CD4-positive, CD25-positive, alpha-beta regulatory T cell (primary cell): Measurements from ENCODE around the gene TPK1. TPM values are rescaled to one million over a fixed set of nuclear protein-coding genes. Genes with fewer than 3 reads are reported as not detected.

Experiments used
- ATAC-seq, 2 donors: fragments of 150-1000 bp; cut with Tn5 transposase; one replicate each; pipeline ENCODE4 v1.10.0; 2021; ENCODE audit warnings: low read depth in 2 of 2, moderate number of reproducible peaks in 2 of 2, moderate library complexity in 1 of 2
- DNase-seq, 3 donors: peaks; one replicate each; pipeline versions ENCODE4 v3.0.0 to v3.0.0-alpha.2; 2012 to 2022; ENCODE audit warnings: mixed read lengths in 1 of 3
- H3K27ac ChIP-seq: one replicate; pipeline ENCODE4 v1.7.0; 2013; ENCODE audit warnings: mild to moderate bottlenecking, low read length; ENCODE audit not compliant: insufficient read depth, poor library complexity, severe bottlenecking
- H3K27me3 ChIP-seq: one replicate; pipeline ENCODE4 v1.7.0; 2013; ENCODE audit warnings: low read length; ENCODE audit not compliant: control insufficient read depth, insufficient read depth
- H3K36me3 ChIP-seq: one replicate; pipeline ENCODE4 v1.7.0; 2013; ENCODE audit warnings: mild to moderate bottlenecking, low read length, moderate library complexity; ENCODE audit not compliant: control insufficient read depth, insufficient read depth
- H3K4me1 ChIP-seq: 2 replicates; pipeline ENCODE4 v1.7.0; 2013; ENCODE audit warnings: mild to moderate bottlenecking, low read length; ENCODE audit not compliant: insufficient read depth, control insufficient read depth, poor library complexity, severe bottlenecking
- H3K4me3 ChIP-seq: one replicate; pipeline ENCODE4 v1.7.0; 2013; ENCODE audit warnings: low read depth, mild to moderate bottlenecking, low read length, moderate library complexity
- H3K9me3 ChIP-seq, 2 experiments: 1 replicate in 1 of 2; 2 replicates in 1 of 2; pipeline ENCODE4 v1.7.0; 2013; ENCODE audit warnings: low read length in 2 of 2, mild to moderate bottlenecking in 1 of 2, moderate library complexity in 1 of 2; ENCODE audit not compliant: control insufficient read depth in 2 of 2
- H3K27ac Mint-ChIP-seq, 3 donors: one replicate each; pipeline ENCODE4 v1.8.0; 2020 to 2022; ENCODE audit warnings: mild to moderate bottlenecking in 3 of 3, mixed read lengths in 3 of 3, moderate library complexity in 2 of 3
- H3K27me3 Mint-ChIP-seq: one replicate; pipeline ENCODE4 v1.8.0; 2022; ENCODE audit warnings: mild to moderate bottlenecking, mixed read lengths
- H3K36me3 Mint-ChIP-seq: one replicate; pipeline ENCODE4 v1.8.0; 2020; ENCODE audit warnings: mixed read lengths
- H3K4me1 Mint-ChIP-seq, 4 donors: one replicate each; pipeline ENCODE4 v1.8.0; 2020 to 2022; ENCODE audit warnings: mixed read lengths in 4 of 4, mild to moderate bottlenecking in 1 of 4
- H3K4me3 Mint-ChIP-seq, 4 donors: one replicate each; pipeline ENCODE4 v1.8.0; 2020 to 2022; ENCODE audit warnings: mild to moderate bottlenecking in 4 of 4, mixed read lengths in 4 of 4, moderate library complexity in 3 of 4
- H3K9me3 Mint-ChIP-seq, 7 donors: one replicate each; pipeline ENCODE4 v1.8.0; 2020 to 2022; ENCODE audit warnings: mixed read lengths in 7 of 7, mild to moderate bottlenecking in 3 of 7, moderate library complexity in 2 of 7
- polyA plus RNA-seq, 4 donors: library from polyadenylated mRNA; unstranded; fragments of 300-500 nt; fragmentation: Illumina TruSeq; gene quantifications; one replicate each; pipeline ENCODE4 v1.2.3, GENCODE V29; 2021
- total RNA-seq: library from RNA; stranded (reverse); gene quantifications from one replicate; pipeline ENCODE4 v1.2.3, GENCODE V29; 2022

Gene TPK1
- total and polyA plus RNA-seq, 5 donors from 2014 or later: 30.5 to 38.8 (median 31.6) TPM

DNA sequence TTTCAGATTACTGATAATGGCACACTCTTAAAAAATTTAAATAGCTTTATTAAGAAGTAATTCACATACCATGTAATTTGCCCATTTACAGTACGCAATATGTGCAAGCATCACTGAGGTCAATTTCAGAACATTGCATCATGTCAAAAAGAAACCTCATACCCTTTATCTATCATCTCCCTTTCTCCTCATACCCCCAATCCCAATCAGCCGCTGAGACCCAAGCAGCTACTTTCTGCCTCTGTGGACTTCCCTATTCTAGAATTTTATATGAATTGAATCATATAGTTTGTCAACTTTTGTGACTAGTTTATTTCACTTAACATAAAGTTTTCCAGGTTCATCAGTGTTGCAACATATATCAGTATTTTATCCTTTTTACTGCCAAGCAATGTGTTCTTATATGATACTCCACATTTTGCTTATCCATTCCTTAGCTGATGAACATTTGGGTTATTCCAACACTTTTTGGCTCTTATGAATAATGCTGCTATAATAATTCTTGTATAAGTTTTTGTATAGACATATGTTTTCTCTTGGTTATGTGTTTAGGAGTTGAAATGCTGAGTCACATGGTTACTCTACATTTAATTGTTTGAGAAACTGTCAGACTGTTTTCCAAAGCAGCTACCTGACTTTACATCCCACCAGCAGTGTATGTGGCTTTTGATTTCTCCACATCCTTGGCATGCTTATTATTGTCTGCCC lies 26.9 kb upstream of the TPK1 start:
- Mint-ChIP-seq H3K4me1 (no peaks in the 10 kb centered on the region), H3K27me3 (peaks cover 27% of the 10 kb centered on the region), H3K36me3 (no peaks in the 10 kb centered on the region), H3K27ac (no peak overlapping the region), H3K9me3 (peaks cover 0 to 4% (median 0%) of the 10 kb centered on the region in 7 donors), H3K4me3 (no peak overlapping the region)
- Histone ChIP-seq H3K9me3 (no peaks in the 10 kb centered on the region), H3K4me3 (no peak overlapping the region), H3K27me3 (peaks cover 8% of the 10 kb centered on the region), H3K27ac (no peak overlapping the region), H3K36me3 (no peaks in the 10 kb centered on the region), H3K4me1 (no peaks in the 10 kb centered on the region)
- DNase-seq (no peak), ATAC-seq (no peak)

DNA sequence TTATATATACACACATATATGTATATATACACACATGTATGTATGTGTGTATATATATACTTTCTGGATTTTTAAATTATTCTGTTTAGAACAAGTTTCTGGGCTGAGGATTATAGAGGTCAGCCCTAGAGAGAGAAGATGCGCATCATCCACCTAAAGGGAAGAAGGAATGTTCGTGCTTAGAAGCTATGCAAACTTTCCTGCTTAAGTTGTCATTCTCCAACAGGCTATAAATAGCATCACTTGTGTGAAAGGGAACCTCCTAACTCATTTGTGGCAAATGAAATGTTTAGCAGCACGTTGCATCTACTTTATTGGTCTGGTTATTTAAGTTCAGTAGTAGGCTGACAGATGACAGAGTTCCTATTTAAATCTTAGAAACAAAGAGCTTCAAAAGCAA lies 23.9 kb upstream of the TPK1 start:
- peaks cover 0 to 3% (median 0%) of the 10 kb centered on the region in 7 donors for H3K9me3 Mint-ChIP-seq
- Histone ChIP-seq H3K4me1 (no peaks in the 10 kb centered on the region), H3K36me3 (no peaks in the 10 kb centered on the region), H3K27ac (no peak overlapping the region), H3K4me3 (no peak overlapping the region), H3K27me3 (no peaks in the 10 kb centered on the region), H3K9me3 (no peaks in the 10 kb centered on the region)
- no peak overlapping the region for H3K4me3 Mint-ChIP-seq
- DNase-seq (no peak), ATAC-seq (no peak)
- peaks cover 35% of the 10 kb centered on the region for H3K27me3 Mint-ChIP-seq
- H3K4me1 Mint-ChIP-seq: no peaks in the 10 kb centered on the region
- no peaks in the 10 kb centered on the region for H3K36me3 Mint-ChIP-seq
- no peak overlapping the region for H3K27ac Mint-ChIP-seq

DNA sequence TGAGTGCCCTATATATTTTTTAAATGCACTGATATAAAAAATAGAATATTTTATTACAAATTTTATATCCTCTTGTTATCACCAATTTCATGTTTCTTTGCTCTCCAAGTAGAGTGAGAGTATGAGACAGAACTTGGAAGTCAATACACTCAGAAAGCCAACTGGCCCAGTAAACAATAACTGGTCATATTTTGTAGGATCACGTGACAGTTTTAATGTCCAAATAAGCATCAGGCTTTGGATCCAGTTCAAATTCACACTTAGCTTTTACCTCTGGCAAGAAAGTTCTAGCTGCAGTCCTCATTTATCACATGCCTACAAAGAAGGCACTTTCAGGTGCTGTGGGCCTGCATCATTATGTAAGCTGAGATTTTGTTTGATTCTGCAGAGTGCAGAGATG lies 21.6 kb upstream of the TPK1 start:
- H3K9me3 ChIP-seq: no peaks in the 10 kb centered on the region
- Mint-ChIP-seq H3K4me1 (no peaks in the 10 kb centered on the region), H3K4me3 (no peak overlapping the region), H3K9me3 (peaks cover 0 to 3% (median 0%) of the 10 kb centered on the region in 7 donors), H3K27me3 (peaks cover 34% of the 10 kb centered on the region), H3K27ac (no peak overlapping the region), H3K36me3 (no peaks in the 10 kb centered on the region)
- H3K4me3 ChIP-seq: no peak overlapping the region
- no peaks in the 10 kb centered on the region for H3K27me3 ChIP-seq
- no peak for ATAC-seq
- no peak overlapping the region for H3K27ac ChIP-seq
- H3K36me3 ChIP-seq: no peaks in the 10 kb centered on the region
- DNase-seq: no peak
- no peaks in the 10 kb centered on the region for H3K4me1 ChIP-seq

DNA sequence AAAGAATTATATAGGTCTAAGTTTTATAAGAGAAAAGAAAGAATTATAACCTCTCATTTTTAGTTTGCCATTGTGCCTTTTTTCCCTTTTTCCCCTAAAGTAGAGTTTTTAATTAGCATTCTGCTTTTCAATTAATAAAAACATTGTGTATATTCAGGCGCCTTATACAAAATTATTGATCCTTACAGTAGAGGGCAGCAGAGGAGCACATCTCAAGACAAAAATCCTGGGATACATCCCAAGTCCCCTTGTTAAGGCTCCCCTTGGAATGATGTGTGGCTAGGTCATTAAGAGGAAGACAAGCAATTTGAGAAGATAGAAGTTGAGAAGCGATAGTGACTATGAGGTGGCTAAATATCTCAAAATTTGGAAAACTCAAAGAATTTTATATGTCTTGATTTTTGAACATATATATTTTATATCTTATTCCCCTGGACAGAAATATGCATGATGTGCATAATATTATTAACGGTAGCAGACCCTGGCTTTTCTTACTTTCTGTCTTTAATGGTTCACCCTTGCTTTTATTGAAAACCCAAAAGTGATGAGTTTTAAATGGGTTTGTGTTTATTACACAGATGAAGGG lies 19.1 kb upstream of the TPK1 start:
- no peak overlapping the region for H3K4me3 ChIP-seq
- Mint-ChIP-seq H3K27me3 (peaks cover 33% of the 10 kb centered on the region), H3K4me1 (peaks cover 0 to 4% (median 0%) of the 10 kb centered on the region in 4 donors), H3K4me3 (no peak overlapping the region), H3K27ac (no peak overlapping the region), H3K9me3 (peaks cover 0 to 5% (median 1%) of the 10 kb centered on the region in 7 donors), H3K36me3 (peaks cover 5% of the 10 kb centered on the region)
- peak in 1 of 3 donors; percentile 25 for DNase-seq
- no peaks in the 10 kb centered on the region for H3K4me1 ChIP-seq
- H3K9me3 ChIP-seq: no peaks in the 10 kb centered on the region
- H3K27me3 ChIP-seq: no peaks in the 10 kb centered on the region
- H3K36me3 ChIP-seq: no peaks in the 10 kb centered on the region
- ATAC-seq: no peak
- no peak overlapping the region for H3K27ac ChIP-seq

DNA sequence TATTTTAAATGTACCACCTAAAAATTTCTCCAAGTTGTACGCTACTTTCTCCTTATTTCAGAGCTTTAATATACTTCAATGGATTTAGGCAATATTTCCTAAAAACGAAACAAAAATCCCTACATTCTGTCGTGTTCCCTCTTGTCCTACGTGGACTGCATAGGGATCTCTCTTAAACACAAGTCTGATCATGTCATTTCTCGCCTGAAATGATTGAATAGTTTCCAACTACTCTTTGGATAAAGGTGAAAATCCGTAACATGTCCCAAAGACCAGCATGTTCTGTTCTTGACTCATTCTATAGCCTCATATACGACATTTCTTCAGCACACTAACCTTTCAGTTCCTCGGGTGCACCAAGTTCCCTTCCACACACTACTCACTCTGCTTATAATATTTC lies 17.7 kb upstream of the TPK1 start:
- Mint-ChIP-seq H3K36me3 (peaks cover 5% of the 10 kb centered on the region), H3K4me3 (no peak overlapping the region), H3K9me3 (peaks cover 0 to 10% (median 1%) of the 10 kb centered on the region in 7 donors), H3K27ac (no peak overlapping the region), H3K27me3 (peaks cover 33% of the 10 kb centered on the region), H3K4me1 (peaks cover 0 to 4% (median 2%) of the 10 kb centered on the region in 4 donors)
- Histone ChIP-seq H3K9me3 (no peaks in the 10 kb centered on the region), H3K36me3 (no peaks in the 10 kb centered on the region), H3K27ac (no peak overlapping the region), H3K27me3 (no peaks in the 10 kb centered on the region), H3K4me3 (no peak overlapping the region), H3K4me1 (no peaks in the 10 kb centered on the region)
- ATAC-seq: no peak
- no peak for DNase-seq

DNA sequence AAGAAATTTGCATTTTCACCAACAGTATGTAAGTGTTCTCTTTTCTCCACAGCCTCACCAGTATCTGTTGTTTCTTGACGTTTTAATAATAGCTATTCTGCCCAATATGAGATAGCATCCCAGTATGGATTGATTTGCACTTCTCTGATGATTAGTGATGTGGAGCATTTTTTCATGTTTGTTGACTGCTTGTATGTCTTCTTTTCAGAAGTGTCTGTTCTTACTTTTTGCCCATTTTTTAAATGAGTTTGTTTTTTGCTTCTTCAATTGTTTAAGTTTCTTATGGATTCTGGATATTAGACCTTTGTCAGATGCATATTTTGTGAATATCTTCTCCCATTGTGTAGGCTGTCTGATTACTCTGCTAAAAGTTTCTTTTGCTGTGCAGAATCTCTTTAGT lies 12.2 kb upstream of the TPK1 start:
- Histone ChIP-seq H3K36me3 (no peaks in the 10 kb centered on the region), H3K9me3 (no peaks in the 10 kb centered on the region), H3K27me3 (peaks cover 5% of the 10 kb centered on the region), H3K4me1 (no peaks in the 10 kb centered on the region), H3K27ac (no peak overlapping the region), H3K4me3 (no peak overlapping the region)
- ATAC-seq (no peak), DNase-seq (no peak)
- peaks cover 0 to 11% (median 3%) of the 10 kb centered on the region in 7 donors for H3K9me3 Mint-ChIP-seq
- peaks cover 0 to 4% (median 3%) of the 10 kb centered on the region in 4 donors for H3K4me1 Mint-ChIP-seq
- peaks cover 13% of the 10 kb centered on the region for H3K27me3 Mint-ChIP-seq
- H3K4me3 Mint-ChIP-seq: peak overlapping the region in 1 of 4 donors; percentile 29
- H3K36me3 Mint-ChIP-seq: peaks cover 5% of the 10 kb centered on the region
- H3K27ac Mint-ChIP-seq: no peak overlapping the region

DNA sequence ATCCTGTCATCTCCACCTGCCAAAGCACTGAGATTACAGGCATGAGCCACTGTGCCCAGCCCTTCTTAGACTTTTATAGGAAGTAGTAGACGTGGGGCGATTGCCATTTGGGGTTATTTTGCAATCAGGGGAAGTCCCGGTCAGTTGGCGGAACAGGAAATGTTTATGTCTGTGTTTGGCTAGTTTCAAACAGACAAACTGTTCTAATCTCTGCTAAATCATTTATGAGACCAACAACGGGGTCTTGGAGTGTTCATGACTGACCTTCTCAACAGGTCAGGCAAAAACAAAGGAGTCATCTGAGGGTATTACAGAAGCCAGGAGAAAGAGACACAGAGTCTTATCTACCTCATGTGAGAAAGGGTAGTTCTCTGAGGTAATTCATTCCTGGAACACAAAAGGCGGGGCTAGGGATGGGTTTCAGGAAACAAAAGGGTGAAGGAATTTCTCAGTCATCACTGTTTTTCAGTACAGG lies 6.6 kb upstream of the TPK1 start:
- Mint-ChIP-seq H3K27ac (peak overlapping the region; percentile 4 to 81 (median 76)), H3K4me3 (peak overlapping the region in 2 of 4 donors; percentile 18 to 35), H3K9me3 (peaks cover 0 to 6% (median 0%) of the 10 kb centered on the region in 7 donors), H3K27me3 (no peaks in the 10 kb centered on the region), H3K4me1 (peaks cover 8 to 21% (median 13%) of the 10 kb centered on the region in 4 donors), H3K36me3 (no peaks in the 10 kb centered on the region)
- ATAC-seq (peak; percentile 18 to 43), DNase-seq (peak in 1 of 3 donors; percentile 54)
- Histone ChIP-seq H3K36me3 (no peaks in the 10 kb centered on the region), H3K9me3 (no peaks in the 10 kb centered on the region), H3K4me3 (peak overlapping the region; percentile 38), H3K27ac (no peak overlapping the region), H3K27me3 (no peaks in the 10 kb centered on the region), H3K4me1 (peaks cover 12% of the 10 kb centered on the region)

DNA sequence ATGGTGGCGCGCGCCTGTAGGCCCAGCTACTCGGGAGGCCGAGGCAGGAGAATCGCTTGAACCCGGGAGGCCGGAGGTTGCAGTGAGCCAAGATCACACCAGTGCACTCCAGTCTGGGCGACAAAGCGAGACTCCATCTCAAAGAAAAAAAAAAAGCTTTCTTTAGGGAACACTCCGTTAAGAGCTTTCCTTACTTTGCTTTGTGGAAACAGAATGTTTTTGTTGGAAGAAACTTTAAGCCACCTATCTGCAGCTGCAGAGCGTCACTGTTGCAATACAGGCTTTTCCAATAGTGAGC lies 641 bp upstream of the TPK1 start:
- H3K27me3 ChIP-seq: no peaks in the 10 kb centered on the region
- H3K27ac ChIP-seq: peak overlapping the region; percentile 94
- H3K4me1 ChIP-seq: peaks cover 27% of the 10 kb centered on the region
- H3K4me3 Mint-ChIP-seq: peak overlapping the region; percentile 78 to 95 (median 83)
- H3K4me3 ChIP-seq: peak overlapping the region; percentile 4
- no peaks in the 10 kb centered on the region for H3K27me3 Mint-ChIP-seq
- H3K36me3 ChIP-seq: no peaks in the 10 kb centered on the region
- H3K36me3 Mint-ChIP-seq: peaks cover 3% of the 10 kb centered on the region
- no peaks in the 10 kb centered on the region for H3K9me3 ChIP-seq
- DNase-seq (no peak), ATAC-seq (no peak)
- peak overlapping the region; percentile 89 to 95 (median 95) for H3K27ac Mint-ChIP-seq
- peaks cover 0 to 6% (median 0%) of the 10 kb centered on the region in 7 donors for H3K9me3 Mint-ChIP-seq
- peaks cover 16 to 52% (median 16%) of the 10 kb centered on the region in 4 donors for H3K4me1 Mint-ChIP-seq
